GM21619 (cell line): ENCODE measurements around the gene ATF3.
"Not testable (repeated sequence)": the region's sequence is repeated elsewhere in the genome, so short reads cannot be mapped to it uniquely, and the experiment has no call there.

ENCODE experiments used
- ATAC-seq: cut with Tn5 transposase; IDR thresholded peaks from one replicate; pipeline ENCODE4 v1.9.1; 2021; ENCODE audit not compliant: unreplicated experiment

Gene ATF3

DNA sequence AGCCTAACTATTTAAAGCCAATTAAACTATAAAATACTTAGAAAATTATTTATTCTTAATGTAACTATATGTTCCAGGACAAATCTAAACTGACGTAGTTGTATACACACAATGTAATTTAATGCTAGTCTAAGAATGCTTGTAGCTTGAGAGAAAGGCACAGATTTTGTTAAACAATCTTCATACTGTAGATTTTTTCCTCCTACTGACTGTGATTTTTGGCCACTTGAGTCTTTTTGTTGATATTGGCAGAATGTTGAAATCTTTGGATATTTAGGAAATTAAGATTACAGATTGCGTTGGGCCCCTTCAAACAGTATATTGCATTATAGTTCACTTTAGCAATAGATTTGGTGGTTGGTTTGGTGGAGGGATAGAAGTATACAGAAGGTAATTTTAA lies 40.5 kb downstream of the ATF3 start:
- no peak for ATAC-seq

DNA sequence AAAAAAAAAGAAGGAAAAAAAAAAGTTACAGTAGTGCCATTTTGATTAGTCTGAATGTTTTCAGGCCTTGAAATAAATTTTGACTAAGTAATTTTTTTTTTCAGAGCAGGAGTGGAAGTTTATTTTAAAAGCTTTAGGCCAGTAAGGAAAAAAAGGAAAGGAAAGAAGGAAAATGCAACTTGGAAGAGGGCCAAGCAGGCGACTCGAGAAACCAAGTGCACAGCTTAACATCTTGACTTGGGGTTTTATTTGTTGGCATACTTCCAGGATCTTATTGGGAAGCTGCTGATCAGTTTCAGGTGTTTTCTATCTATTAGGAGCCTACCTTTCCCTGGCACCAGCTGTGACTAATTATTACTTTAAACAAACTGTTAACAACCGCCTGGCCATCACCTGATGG lies 41.7 kb downstream of the ATF3 start:
- no peak for ATAC-seq

DNA sequence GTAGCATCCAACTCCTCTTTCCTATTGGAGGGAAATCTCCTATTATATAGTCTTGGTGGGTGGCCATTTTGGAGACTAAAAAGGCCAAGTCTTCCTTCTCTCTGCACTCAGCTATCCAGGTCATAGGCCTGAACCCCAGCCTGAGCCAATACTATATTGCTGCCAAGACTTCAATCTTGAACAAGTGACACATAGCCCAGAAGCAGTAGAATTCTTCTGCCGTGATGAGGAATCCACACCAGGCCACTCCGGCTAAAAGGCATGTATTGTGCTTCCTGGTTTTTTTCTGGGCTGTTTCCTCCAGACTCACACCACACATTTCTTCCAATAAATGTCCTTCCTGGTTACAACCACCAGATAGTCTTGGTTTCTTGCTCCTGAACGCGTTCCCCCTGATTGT lies 43.0 kb downstream of the ATF3 start:
- ATAC-seq = no peak

DNA sequence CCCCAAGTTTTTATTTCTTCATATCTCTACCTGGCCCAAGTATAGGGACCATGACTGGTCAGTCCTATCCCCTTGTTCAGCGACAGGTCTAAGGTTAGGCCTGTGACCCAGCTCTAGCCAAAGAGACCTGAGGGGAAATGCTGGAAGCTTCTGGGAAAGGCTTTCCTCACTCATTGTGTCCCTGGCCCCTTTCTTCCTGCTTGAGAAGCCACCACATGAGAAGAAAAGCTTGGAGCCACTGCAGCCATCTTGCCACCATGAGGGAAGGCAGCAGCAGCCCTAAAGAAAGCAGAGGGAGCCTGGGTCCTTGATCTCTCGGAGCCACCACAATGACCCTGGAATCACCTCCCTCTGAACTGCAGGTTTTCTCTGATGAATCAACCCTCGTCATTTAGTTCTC lies 43.4 kb downstream of the ATF3 start:
- no peak for ATAC-seq

DNA sequence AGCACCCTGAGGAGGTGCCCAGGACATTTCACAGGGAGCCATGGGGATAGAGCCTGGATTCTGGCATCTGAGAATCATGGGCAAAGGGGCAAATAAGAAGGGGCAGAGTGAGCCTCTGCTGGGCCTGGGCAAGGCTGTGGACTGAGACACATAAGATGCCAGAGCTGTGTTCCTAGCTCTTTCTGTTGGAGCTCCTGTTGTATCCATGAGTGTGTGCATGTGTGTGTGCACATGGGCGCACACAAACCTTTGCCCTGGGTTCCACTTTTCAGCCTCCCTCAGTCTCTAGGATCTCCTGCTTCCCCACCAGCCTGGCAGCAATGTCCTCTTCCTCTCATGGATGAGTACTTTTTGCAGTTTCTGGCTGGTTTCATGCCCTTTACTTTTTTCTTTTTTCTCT lies 44.0 kb downstream of the ATF3 start:
- ATAC-seq = no peak

DNA sequence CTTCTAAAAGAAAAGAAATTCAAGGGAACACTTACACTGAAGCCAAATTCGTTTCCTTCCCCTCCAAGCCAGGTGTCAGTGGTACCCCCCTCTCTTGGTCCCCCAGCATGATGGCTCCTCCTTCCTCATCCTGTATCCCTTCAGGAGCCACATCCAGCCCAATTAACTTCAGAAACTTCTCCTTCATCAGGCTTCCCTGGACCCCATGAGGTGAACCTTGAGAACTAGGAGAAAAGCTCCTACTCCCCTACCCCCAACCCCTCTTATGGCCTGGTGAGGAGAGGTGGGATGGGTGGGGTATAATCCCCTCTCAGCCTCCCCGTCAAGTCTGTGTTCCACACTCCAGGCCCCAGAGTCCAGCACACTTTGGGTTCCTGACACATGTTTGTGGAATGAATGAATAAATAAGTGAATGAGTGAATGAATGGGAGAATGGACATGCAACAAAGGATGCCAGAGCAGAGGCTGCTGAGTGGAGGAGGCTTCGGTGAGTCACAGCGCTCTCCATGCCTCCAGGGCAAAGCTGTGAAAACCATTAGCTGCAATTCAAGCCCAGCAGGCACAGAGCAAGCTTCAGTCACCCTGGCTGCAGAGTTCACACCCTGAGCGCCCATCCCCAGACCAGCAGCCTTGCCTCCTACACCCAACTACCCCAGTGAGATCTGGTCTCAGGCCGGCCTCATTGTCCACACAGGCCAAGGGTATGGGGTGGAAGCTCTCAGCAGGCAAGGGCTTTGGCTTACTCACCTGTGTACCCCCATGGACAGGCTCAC lies 47.3 kb downstream of the ATF3 start:
- ATAC-seq = no peak

DNA sequence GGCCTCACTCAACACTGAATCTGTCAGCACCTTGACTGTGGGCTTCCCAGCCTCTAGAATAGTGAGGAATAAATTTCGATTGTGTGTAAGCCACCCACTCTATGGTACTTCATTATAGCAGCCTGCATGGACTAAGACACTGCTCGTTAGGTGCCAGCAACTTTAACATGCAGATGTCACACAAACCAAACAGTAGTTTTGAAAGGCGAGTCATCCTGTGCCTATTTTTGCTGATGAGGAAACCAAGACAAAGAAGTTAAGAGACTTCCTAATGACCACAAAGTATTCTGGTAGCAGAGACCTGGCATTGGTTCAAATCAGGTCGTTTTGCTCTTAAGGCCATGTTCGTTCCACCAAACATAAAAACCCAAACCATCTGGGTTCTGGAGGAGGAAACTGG lies 48.2 kb downstream of the ATF3 start:
- ATAC-seq = no peak

DNA sequence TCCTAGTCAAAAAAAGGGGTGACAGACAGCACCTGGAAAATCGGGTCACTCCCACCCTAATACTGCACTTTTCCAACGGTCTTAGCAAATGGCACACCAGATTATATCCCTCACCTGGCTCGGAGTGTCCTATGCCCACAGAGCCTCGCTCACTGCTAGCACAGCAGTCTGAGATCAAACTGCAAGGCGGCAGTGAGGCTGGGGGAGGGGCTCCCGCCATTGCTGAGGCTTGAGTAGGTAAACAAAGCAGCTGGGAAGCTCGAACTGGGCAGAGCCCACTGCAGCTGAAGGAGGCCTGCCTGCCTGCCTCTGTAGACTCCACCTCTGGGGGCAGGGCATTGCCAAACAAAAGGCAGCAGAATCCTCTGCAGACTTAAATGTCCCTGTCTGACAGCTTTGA lies 49.7 kb downstream of the ATF3 start:
- ATAC-seq = not testable (repeated sequence)

DNA sequence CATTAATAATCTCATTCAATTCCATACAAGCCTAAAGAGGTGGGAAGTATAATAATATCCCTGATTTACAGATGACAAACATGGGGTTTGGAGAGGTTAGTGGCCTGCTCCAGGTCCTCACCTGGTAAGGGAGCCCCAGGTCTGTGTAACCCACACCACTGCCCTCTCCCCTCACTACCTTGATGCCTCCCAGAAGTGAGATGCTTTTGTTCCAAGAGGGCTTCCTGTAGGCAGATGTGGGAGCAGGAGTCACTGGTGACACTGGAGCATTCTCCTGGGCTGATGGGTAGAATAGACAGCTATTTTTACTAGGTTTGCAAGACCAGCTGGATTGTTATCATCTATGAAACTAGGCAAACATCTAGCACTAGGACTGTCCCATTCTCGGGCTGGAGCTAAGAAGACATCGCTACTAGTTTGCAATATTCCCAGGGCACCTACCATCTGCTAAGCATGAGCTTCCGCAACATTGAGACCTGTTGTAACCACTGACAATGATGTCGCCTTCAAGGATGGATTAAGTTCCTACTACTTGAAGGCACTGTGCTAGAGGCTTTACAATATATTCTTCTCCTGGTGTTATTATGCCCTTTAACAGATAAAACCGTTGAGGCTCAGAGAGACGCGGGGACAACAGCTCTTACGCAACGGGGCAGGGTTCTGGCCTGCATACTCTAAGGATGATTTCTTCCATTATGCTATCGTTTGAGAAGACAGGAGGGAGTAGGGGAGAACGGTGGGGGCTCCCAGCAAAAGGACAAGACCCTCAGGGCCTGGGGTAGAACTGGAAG lies 56.0 kb downstream of the ATF3 start:
- no peak for ATAC-seq

DNA sequence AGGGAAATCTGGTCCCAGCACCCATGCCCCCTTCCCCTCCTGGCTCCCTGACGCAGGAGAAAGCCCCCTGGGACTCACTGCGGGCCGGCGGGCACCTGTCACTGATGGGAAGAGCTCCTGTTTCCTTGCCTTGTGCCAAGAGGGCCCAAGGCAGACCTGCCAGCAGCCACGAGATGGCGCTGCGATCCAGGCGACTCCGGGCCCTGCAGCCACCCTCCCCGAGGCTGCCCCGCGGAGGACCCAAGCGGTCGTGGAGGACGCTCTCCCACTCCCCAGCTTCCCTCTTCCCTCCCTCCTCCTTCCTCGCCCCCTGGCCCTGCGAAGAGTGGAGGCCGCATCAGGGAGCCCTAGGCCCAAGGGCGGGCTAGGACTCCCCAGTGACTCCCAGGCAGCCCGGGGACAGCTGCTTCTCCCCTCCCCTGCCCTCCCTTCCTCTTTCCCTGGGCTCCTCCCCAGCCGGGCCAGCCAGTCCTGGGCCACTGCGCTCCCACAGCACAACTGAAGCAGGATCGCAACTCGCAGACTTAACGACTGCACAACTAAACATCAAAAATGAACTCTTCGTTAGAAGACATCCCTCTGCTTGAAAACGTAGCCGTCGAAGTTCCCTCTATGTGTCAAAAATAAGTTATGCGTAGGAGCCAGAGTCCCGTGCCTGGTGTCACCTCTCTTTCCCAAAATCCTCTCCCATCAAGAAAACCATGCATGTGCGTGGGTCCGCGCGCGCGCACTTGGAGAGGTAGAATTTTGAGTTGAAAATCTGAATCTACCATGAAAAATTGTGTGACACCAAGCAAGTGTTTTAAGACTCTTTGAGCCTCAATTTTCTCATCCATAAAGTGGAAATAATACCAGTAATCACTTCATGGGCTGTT lies 56.9 kb downstream of the ATF3 start:
- ATAC-seq = peak; percentile 89

DNA sequence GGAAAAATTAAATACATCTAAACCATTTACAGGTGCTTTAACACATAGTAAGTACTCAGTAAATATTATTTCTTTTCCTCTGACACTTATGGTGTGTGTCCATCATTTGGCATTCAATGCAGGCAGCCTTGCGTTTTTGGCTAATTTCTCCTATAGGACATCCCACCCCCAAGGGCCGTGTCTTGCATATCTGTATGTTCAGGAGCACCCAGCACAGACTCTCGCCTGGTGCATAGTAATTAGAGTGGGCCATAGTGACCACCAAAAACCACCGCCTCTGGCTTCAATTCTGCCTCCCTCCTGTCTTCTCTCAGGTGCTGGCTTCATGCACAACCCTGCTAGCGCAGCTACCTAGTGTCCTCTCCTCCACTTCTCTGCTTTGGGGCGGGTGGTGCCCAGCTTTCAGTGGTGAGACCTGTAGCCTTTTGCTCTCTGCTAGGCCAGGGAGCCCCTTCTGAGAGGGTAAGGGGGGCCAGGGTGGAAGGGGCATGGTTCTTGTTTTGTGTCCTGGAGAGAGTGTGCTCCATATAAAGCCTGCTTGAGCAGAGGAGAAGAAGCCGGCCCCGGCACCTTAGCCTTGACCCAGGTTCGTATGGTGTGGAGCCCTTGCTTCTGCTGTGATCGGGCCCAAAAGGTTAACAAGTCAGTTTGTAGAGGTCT lies 57.7 kb downstream of the ATF3 start:
- ATAC-seq = no peak

DNA sequence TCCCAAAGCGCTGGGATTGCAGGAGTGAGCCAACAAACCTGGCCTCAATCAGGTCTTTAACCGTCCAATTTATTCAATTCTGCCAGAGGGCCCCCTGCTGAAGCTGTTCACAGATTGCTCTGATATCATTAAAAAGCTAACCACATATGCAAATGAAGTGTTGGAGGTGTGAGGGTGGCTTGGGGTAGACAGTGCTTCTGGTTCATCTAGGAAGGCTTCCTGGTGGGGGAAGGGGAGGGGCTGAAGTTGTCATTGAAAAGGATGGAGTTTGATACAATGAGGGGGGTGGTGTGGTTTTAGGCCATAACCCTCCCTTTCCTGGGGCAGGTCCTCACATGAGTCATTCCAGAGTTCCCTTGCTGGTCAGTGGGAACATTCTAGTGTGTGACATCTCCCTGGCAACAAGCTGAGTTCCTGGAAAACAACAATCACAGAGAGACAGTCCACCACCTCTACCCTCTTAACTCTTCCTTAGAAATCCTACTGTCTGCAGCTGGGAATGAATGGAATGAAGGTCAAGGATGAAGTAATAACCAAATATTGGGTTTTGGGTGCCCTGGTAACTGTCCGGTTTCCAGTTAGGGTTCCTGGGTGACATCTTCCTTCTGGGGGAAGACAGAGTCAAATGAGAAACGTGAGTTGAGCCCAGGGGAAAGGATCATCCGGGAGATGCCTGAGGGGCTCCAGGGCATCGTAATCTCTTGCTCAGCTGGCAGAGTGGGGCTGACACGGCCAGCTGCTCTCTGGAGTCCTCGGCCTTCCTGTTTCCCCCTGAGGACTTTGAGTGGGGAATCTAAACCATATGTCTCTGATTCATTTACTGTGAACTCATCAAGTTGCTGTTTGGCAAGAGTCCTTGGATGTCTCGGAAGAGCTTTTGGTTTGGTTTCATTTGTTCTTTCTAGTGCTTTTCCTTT lies 58.9 kb downstream of the ATF3 start:
- peak; percentile 50 for ATAC-seq

DNA sequence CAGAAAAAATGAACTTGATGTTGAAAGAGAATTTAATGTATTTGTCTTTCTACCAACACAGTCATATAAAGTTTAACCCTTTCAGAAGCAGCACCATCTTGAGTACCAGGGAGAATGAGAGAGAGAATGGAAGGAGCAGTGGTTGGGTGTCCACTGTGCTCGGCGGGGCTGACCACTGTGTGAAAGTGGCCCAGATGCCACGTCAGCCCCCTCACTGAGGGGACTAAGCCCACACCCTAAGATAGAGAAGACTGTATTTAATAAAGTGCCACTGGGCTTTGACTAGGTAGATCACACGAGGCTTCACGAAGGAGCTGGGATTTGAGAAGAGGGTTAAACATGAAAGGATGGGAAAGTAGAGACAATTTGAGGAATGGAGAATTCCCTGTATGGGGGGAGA lies 59.9 kb downstream of the ATF3 start:
- no peak for ATAC-seq

DNA sequence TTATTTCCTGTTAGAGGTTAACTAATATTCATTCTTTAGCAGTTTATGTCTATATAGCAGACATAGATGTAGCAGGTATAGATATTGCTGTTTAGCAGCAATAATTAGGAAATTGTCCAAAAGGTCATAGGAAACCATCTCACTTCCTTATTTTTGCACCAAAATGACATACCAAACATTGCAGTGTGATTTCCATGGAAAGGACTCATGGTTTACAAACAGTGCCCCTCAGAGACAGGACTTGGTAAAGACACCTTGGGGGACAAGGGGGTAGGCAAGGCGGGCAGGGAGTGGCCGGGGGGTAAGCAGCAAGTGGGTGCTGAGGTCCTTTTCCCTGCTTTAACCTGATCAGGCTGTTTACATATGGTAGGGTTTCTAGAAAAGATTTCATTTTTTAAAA lies 60.5 kb downstream of the ATF3 start:
- no peak for ATAC-seq

DNA sequence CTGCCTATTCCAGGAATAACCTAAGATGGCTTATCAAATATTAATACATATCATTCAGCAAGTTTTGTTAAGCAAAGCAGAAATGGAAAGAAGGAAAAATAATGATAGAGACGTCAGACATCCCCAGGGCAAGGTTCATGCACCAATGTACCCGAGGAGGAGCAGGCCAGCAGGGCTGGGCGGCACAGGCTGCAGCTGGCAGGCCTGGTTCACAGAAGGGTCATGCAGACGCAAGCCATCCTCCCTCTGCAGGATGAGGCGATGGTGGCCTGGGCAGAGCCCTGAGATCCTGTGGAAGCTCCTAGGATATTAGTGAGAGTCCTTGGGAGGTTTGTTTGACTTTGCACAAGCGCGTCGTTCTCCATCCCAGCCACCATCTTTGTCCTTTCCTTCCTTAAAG lies 61.0 kb downstream of the ATF3 start:
- ATAC-seq = no peak

DNA sequence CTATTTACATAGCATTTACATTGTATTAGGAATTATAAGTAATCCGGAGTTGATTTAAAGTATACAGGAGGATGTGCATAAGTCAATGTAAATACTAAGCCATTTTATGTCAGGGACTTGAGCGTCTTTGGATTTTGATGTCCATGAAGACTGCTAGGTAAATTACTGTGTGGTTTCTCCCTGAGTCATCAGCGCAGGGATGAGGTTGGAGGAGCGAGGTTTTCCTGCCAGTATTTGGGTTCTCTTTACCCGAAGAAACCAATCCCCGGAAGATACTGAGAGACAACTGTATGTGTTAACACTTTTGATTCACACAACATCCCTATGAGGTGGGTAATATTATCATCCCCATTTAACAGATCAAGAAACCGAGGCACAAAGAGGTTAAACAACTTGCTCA lies 61.7 kb downstream of the ATF3 start:
- ATAC-seq = no peak
